SK-N-MC (cell line): Measurements from ENCODE around the gene LATS2.

Experiments
- EZH2 ChIP-seq: fragments of 200-600 bp; sonication (generic); IDR thresholded peaks from one replicate; pipeline ENCODE4 v1.6.1; 2017; ENCODE audit warnings: antibody characterized with exemption
- POLR2AphosphoS5 ChIP-seq: IDR thresholded peaks from 2 replicates; pipeline ENCODE4 v1.6.1; 2012; ENCODE audit warnings: mild to moderate bottlenecking, low read depth, low read length, borderline replicate concordance

- TF ChIP-seq EZH2 (no peak), POLR2AphosphoS5 (no peak)
Observed at GRCh38 chr13:21075379-21076249, 14.2 kb upstream of the LATS2 start.
